Karpas-422 (cell line): ENCODE data around the gene LCN9. TPM values are rescaled to one million over a fixed set of nuclear protein-coding genes. Genes with fewer than 3 reads are reported as not detected.

ENCODE experiments used
- DNase-seq: peaks from one replicate; pipeline ENCODE4 v3.0.0-alpha.2; 2015
- H2AFZ ChIP-seq: fragments of 200-600 bp; sonication (generic); 2 replicates; pipeline ENCODE4 v1.6.1; 2014; ENCODE audit warnings: antibody characterized with exemption, low read length, mixed read lengths
- H3K27ac ChIP-seq: fragments of 200-600 bp; sonication (generic); 2 replicates; pipeline ENCODE4 v1.5.1; 2014; ENCODE audit warnings: mild to moderate bottlenecking, low read length, moderate library complexity
- H3K27me3 ChIP-seq: fragments of 200-600 bp; sonication (generic); 2 replicates; pipeline ENCODE4 v1.6.1; 2014; ENCODE audit warnings: low read length, mixed read lengths
- H3K36me3 ChIP-seq: fragments of 200-600 bp; sonication (generic); 2 replicates; pipeline ENCODE4 v1.6.1; 2014; ENCODE audit warnings: low read length, mixed read lengths; ENCODE audit not compliant: insufficient read depth
- H3K4me1 ChIP-seq: fragments of 200-600 bp; sonication (generic); 2 replicates; pipeline ENCODE4 v1.6.1; 2014; ENCODE audit warnings: mild to moderate bottlenecking, low read length, mixed read lengths
- H3K4me2 ChIP-seq: fragments of 200-600 bp; sonication (generic); 2 replicates; pipeline ENCODE4 v1.6.1; 2014; ENCODE audit warnings: low read length, low read depth, mild to moderate bottlenecking; ENCODE audit not compliant: poor library complexity, severe bottlenecking
- H3K4me3 ChIP-seq: fragments of 200-600 bp; sonication (generic); 2 replicates; pipeline ENCODE4 v1.5.1; 2014; ENCODE audit warnings: mild to moderate bottlenecking, antibody characterized with exemption, low read length, mixed read lengths
- H3K79me2 ChIP-seq: fragments of 200-600 bp; sonication (generic); 2 replicates; pipeline ENCODE4 v1.6.1; 2014; ENCODE audit warnings: mild to moderate bottlenecking, low read length, mixed read lengths
- H3K9ac ChIP-seq: fragments of 200-600 bp; sonication (generic); 2 replicates; pipeline ENCODE4 v1.6.0; 2014; ENCODE audit warnings: low read length
- H3K9me2 ChIP-seq: fragments of 200-600 bp; sonication (generic), shearing (Covaris generic); replicated peaks from 2 replicates; pipeline ENCODE4 v1.6.0; 2014; ENCODE audit warnings: mild to moderate bottlenecking, low read length, moderate library complexity; ENCODE audit not compliant: insufficient read depth
- H3K9me3 ChIP-seq: fragments of 300-700, 200-600 bp; sonication (generic); 2 replicates; pipeline ENCODE4 v1.6.1; 2014; ENCODE audit warnings: low read length, mixed read lengths
- H4K20me1 ChIP-seq: fragments of 200-600 bp; sonication (generic); 2 replicates; pipeline ENCODE4 v1.6.1; 2014; ENCODE audit warnings: mild to moderate bottlenecking, antibody characterized with exemption, low read length, low read depth; ENCODE audit not compliant: insufficient read depth
- total RNA-seq: library from RNA; depleted of rRNA; stranded (reverse); fragments of >200 nt; shearing (Covaris generic); gene quantifications from 2 replicates; pipeline ENCODE4 v1.2.3, GENCODE V29; 2014; ENCODE audit warnings: low replicate concordance

LCN9 gene
- total RNA-seq, 1 experiment from 2014 or later: not detected

DNA sequence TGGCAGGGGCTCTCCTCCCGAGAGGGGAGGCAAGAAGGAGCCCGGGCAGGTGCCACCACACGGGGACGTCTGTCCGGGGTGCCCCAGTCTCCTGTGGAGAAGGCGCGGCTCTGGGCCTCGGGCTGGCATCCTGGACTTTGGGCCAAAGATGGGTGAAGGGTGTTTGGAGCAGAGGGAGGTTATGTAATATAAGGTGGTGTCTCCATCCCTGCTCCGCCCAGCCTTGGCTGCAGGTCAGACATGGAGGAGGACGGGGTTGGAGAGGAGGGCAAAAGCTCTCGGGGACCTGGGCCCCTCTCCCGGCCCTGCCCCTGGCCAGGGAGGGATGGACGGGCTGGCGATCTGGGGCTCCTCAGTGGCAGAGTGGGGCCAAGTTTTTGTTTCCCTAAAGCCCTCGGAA, 37.4 kb downstream of the LCN9 start:
- DNase-seq: no peak
- H3K27ac ChIP-seq: no peak overlapping the region
- H3K9me2 ChIP-seq: no peaks in the 10 kb centered on the region
- H3K79me2 ChIP-seq: no peaks in the 10 kb centered on the region
- H3K4me1 ChIP-seq: no peaks in the 10 kb centered on the region
- H3K4me3 ChIP-seq: no peak overlapping the region
- H3K4me2 ChIP-seq: no peak overlapping the region
- H3K9me3 ChIP-seq: no peaks in the 10 kb centered on the region
- H4K20me1 ChIP-seq: no peaks in the 10 kb centered on the region
- H2AFZ ChIP-seq: no peak overlapping the region
- H3K36me3 ChIP-seq: no peaks in the 10 kb centered on the region
- no peaks in the 10 kb centered on the region for H3K27me3 ChIP-seq
- H3K9ac ChIP-seq: no peak overlapping the region

DNA sequence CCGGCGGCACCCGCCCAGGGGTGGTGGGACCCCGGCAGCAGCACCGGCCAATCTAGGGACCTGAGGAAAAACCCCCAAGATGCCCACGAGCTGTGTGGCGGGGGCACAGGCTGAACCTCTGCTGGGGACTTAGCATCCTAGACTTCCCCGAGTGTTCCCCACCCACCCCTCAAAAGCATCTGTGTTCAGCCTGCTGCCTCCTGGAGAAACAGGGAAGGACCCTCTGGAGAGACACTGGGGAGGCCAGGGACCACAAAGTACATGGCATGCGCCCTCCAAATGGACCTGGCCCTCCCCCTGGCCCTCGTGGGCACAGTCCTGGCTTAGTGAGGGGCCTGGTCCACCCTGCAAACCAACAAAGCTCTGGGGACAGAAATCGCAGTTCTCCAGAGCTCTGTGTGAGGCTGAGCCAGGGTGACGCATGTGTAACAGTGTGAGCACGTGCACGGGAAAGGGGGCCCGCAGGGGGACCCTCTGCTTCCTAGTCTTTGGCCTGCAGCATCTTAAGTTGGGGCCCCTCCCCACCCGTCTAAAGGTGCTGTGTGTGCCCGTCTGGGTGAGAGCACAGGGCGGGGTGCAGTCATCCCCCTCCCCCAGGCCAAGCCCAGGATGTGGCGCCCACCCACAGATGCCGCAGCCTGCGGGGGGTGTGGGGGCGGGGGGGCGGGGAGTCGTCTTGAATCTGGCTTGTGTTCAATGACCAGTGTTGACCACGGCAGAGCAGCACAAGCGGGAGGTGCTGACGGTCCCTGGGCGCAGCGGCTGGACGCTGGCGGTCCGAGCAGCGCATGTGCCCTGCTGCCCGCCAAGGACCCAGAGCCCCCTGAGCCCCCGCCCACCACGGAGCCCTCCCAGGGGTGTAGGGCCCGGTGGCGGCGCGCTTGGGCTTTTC, 38.2 kb downstream of the LCN9 start:
- H3K9me3 ChIP-seq: no peaks in the 10 kb centered on the region
- no peaks in the 10 kb centered on the region for H4K20me1 ChIP-seq
- no peaks in the 10 kb centered on the region for H3K9me2 ChIP-seq
- H2AFZ ChIP-seq: no peak overlapping the region
- H3K27ac ChIP-seq: no peak overlapping the region
- H3K79me2 ChIP-seq: no peaks in the 10 kb centered on the region
- no peaks in the 10 kb centered on the region for H3K4me1 ChIP-seq
- no peak for DNase-seq
- H3K36me3 ChIP-seq: no peaks in the 10 kb centered on the region
- H3K9ac ChIP-seq: no peak overlapping the region
- no peak overlapping the region for H3K4me2 ChIP-seq
- H3K4me3 ChIP-seq: no peak overlapping the region
- no peaks in the 10 kb centered on the region for H3K27me3 ChIP-seq

GRCh38 chr9:135701959-135702721, 39.0 kb downstream of the LCN9 start, which contains the start of gene KCNT1:
KCNT1 (plus strand) TSS chr9:135702185; CDS start chr9:135702259, 74 bp downstream.
- H3K9me2 ChIP-seq: no peaks in the 10 kb centered on the region
- no peak within 1 kb of the TSS for H3K27ac ChIP-seq
- no peak within 1 kb of the TSS for H2AFZ ChIP-seq
- H3K4me1 ChIP-seq: no peaks in the 10 kb centered on the region
- H3K36me3 ChIP-seq: no peaks in the 10 kb centered on the region
- no peak within 1 kb of the TSS for H3K9ac ChIP-seq
- no peaks in the 10 kb centered on the region for H3K9me3 ChIP-seq
- H3K4me2 ChIP-seq: no peak within 1 kb of the TSS
- H4K20me1 ChIP-seq: no peaks in the 10 kb centered on the region
- no peaks in the 10 kb centered on the region for H3K79me2 ChIP-seq
- DNase-seq: peak; percentile 77
- H3K4me3 ChIP-seq: no peak within 1 kb of the TSS
- H3K27me3 ChIP-seq: no peaks in the 10 kb centered on the region

- Histone ChIP-seq H3K27me3 (no peaks in the 10 kb centered on the region), H3K36me3 (no peaks in the 10 kb centered on the region), H3K4me1 (no peaks in the 10 kb centered on the region), H3K27ac (no peak overlapping the region), H3K4me3 (no peak overlapping the region), H3K4me2 (no peak overlapping the region), H3K9me2 (no peaks in the 10 kb centered on the region), H4K20me1 (no peaks in the 10 kb centered on the region), H3K79me2 (no peaks in the 10 kb centered on the region), H3K9ac (no peak overlapping the region), H2AFZ (no peak overlapping the region), H3K9me3 (no peaks in the 10 kb centered on the region)
- DNase-seq: no peak
Observed at GRCh38 chr9:135703726-135704125, 40.6 kb downstream of the LCN9 start.

DNA sequence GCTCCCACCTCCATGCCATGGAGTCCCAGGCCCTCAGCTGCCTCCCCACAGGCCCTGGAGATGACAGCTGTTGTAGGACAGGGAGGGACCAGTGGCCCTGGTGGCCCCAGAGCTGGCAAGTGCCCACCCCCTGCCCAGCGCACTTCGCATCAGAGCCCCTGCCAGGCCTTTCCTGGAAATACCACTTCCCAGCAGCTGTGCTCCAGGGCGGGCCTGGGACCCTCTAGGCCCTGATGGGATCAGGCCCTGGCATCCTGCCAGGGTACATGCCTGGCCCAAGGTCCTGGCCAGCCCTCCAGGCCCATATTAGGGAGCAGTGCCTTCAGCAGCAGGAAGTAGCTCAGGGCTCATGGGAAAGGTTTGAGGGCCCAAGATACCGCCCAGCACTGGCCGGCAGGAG, 41.4 kb downstream of the LCN9 start:
- Histone ChIP-seq H3K27me3 (no peaks in the 10 kb centered on the region), H2AFZ (no peak overlapping the region)

DNA sequence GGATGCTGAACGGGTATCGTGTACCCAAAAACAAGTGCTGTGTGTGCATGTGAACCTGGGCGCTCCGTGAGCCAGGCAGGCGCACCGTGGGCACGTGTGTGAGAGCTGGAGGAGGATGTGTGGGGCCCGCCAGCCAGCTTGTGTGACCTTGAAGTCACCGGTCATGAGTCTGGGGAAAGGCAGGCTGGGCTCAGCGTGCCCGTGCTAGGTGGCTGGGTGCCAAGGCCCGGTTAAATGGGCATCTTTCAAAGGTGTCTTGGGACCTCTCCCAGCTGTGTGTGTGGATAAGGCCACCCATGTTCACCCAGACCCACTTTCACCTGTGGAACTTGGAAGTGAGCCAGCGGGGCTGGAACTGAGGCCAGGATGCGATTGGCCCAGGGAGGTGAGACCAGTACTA, 42.3 kb downstream of the LCN9 start:
- Histone ChIP-seq H3K4me2 (no peak overlapping the region), H3K27me3 (no peaks in the 10 kb centered on the region), H3K79me2 (no peaks in the 10 kb centered on the region), H3K9ac (no peak overlapping the region), H3K27ac (no peak overlapping the region), H3K9me2 (no peaks in the 10 kb centered on the region), H3K4me3 (no peak overlapping the region), H3K4me1 (no peaks in the 10 kb centered on the region), H3K9me3 (no peaks in the 10 kb centered on the region), H4K20me1 (no peaks in the 10 kb centered on the region), H3K36me3 (no peaks in the 10 kb centered on the region), H2AFZ (no peak overlapping the region)
- no peak for DNase-seq

More for the DNA sequence above, 41.4 kb downstream of the LCN9 start:
- no peaks in the 10 kb centered on the region for H3K4me1 ChIP-seq
- H3K9me2 ChIP-seq: no peaks in the 10 kb centered on the region
- H3K79me2 ChIP-seq: no peaks in the 10 kb centered on the region
- no peak overlapping the region for H3K4me2 ChIP-seq
- no peak overlapping the region for H3K9ac ChIP-seq
- H3K27ac ChIP-seq: no peak overlapping the region
- no peak overlapping the region for H3K4me3 ChIP-seq
- H4K20me1 ChIP-seq: no peaks in the 10 kb centered on the region
- H3K9me3 ChIP-seq: no peaks in the 10 kb centered on the region
- no peaks in the 10 kb centered on the region for H3K36me3 ChIP-seq
- DNase-seq: no peak

- Histone ChIP-seq H3K9me3 (no peaks in the 10 kb centered on the region), H3K4me3 (no peak overlapping the region), H3K9me2 (no peaks in the 10 kb centered on the region), H3K36me3 (no peaks in the 10 kb centered on the region), H3K4me1 (no peaks in the 10 kb centered on the region), H3K9ac (no peak overlapping the region), H3K79me2 (no peaks in the 10 kb centered on the region), H3K4me2 (no peak overlapping the region), H3K27ac (no peak overlapping the region), H3K27me3 (no peaks in the 10 kb centered on the region), H4K20me1 (no peaks in the 10 kb centered on the region), H2AFZ (no peak overlapping the region)
- DNase-seq: no peak
Observed at GRCh38 chr9:135706288-135706687, 43.2 kb downstream of the LCN9 start.
